NCI-H460 (cell line): ENCODE data around the gene AIRE. TPM values are rescaled to one million over a fixed set of nuclear protein-coding genes. Genes with fewer than 3 reads are reported as not detected.
A peak's percentile ranks its signal among the peaks of the same experiment; 100 is the strongest.
"Not testable (repeated sequence)": the region's sequence is repeated elsewhere in the genome, so short reads cannot be mapped to it uniquely, and the experiment has no call there.

Experiments used
- DNase-seq: peaks from one replicate; pipeline ENCODE4 v3.0.0-alpha.2; 2016; ENCODE audit warnings: low read depth; ENCODE audit errors: extremely low read depth
- total RNA-seq: library from RNA; depleted of rRNA; stranded (reverse); fragments of >200 nt; shearing (Covaris generic); gene quantifications from 2 replicates; pipeline ENCODE4 v1.2.3, GENCODE V29; 2014

The AIRE gene
- total RNA-seq, 1 experiment from 2014 or later = not detected

- no peak for DNase-seq
Observed at GRCh38 chr21:44291078-44291935, 5.6 kb downstream of the AIRE start.

- no peak for DNase-seq
Observed at GRCh38 chr21:44291936-44292811, 6.5 kb downstream of the AIRE start.

GRCh38 chr21:44292812-44293195 lies 7.1 kb downstream of the AIRE start:
- no peak for DNase-seq

GRCh38 chr21:44293551-44294231 lies 8.0 kb downstream of the AIRE start:
- no peak for DNase-seq

- DNase-seq = no peak
Observed at GRCh38 chr21:44294391-44295162, 8.9 kb downstream of the AIRE start.

- DNase-seq = no peak
Observed at GRCh38 chr21:44295163-44295573, 9.5 kb downstream of the AIRE start.

- no peak for DNase-seq
Observed at GRCh38 chr21:44295646-44296045, 10.0 kb downstream of the AIRE start.

GRCh38 chr21:44296103-44296519 lies 10.4 kb downstream of the AIRE start:
- DNase-seq = no peak

GRCh38 chr21:44296916-44297315 lies 11.2 kb downstream of the AIRE start:
- no peak for DNase-seq

GRCh38 chr21:44297525-44298290 lies 12.0 kb downstream of the AIRE start:
- peak; percentile 75 for DNase-seq

GRCh38 chr21:44298301-44298700 lies 12.6 kb downstream of the AIRE start:
- DNase-seq = no peak

GRCh38 chr21:44299085-44299457 lies 13.4 kb downstream of the AIRE start:
- DNase-seq = no peak

GRCh38 chr21:44299458-44300261 lies 14.0 kb downstream of the AIRE start, which contains the start of gene PFKL:
TSS of gene PFKL (plus strand) at chr21:44300053. CDS start at chr21:44300106, 53 bp downstream.
- DNase-seq = peak; percentile 27

- no peak for DNase-seq
Observed at GRCh38 chr21:44300262-44300959, 14.7 kb downstream of the AIRE start.

- no peak for DNase-seq
Observed at GRCh38 chr21:44301141-44301540, 15.5 kb downstream of the AIRE start.

GRCh38 chr21:44301961-44302406 lies 16.3 kb downstream of the AIRE start:
- no peak for DNase-seq

- DNase-seq = not testable (repeated sequence)
Observed at GRCh38 chr21:44302573-44303401, 17.1 kb downstream of the AIRE start.
